Measurements from ENCODE around the gene ZNF75A. TPM values are rescaled to one million over a fixed set of nuclear protein-coding genes. Genes with fewer than 3 reads are reported as not detected.

Gene ZNF75A
- total RNA-seq, 4 donors from 2014 or later: 19.0 to 28.8 (median 27.3) TPM

DNA sequence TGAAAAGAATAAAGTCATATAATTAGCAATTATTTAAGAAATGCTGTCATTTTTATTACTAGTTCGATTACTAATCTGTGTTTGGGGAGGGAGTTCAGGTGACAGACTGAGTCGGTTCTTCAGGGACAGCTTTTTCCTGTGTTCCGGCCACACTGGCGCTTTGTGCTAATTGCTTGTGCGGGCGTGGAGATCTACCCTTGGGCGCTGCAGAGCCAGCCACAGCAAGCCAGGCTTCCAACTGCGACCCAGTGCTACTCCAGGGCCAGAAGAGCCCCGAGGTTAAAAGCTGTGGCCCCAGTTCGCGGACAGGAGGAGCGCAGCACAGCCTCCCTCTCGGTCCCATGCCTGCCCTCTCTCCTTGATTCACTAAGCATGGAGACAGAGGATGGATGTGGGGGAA is 43.9 kb downstream of the ZNF75A start:
- Histone ChIP-seq H3K36me3 (no peaks in the 10 kb centered on the region), H3K9me3 (no peaks in the 10 kb centered on the region), H3K4me1 (no peaks in the 10 kb centered on the region), H3K27ac (no peak overlapping the region), H3K4me3 (no peak overlapping the region), H3K27me3 (no peaks in the 10 kb centered on the region)
- 75 to 76% methylated on average over 6 to 10 of the region's 13 CpGs for WGBS, 2 donors (ENCODE audit: low coverage in 1 of 2)
- TF ChIP-seq POLR2A (IDR thresholded peaks at IDR 0.05) (no peak), EP300 (IDR thresholded peaks at IDR 0.05) (no peak), POLR2AphosphoS5 (IDR thresholded peaks at IDR 0.05) (no peak)
- TF ChIP-seq, protein P1, sequence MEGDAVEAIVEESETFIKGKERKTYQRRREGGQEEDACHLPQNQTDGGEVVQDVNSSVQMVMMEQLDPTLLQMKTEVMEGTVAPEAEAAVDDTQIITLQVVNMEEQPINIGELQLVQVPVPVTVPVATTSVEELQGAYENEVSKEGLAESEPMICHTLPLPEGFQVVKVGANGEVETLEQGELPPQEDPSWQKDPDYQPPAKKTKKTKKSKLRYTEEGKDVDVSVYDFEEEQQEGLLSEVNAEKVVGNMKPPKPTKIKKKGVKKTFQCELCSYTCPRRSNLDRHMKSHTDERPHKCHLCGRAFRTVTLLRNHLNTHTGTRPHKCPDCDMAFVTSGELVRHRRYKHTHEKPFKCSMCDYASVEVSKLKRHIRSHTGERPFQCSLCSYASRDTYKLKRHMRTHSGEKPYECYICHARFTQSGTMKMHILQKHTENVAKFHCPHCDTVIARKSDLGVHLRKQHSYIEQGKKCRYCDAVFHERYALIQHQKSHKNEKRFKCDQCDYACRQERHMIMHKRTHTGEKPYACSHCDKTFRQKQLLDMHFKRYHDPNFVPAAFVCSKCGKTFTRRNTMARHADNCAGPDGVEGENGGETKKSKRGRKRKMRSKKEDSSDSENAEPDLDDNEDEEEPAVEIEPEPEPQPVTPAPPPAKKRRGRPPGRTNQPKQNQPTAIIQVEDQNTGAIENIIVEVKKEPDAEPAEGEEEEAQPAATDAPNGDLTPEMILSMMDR (IDR thresholded peaks at IDR 0.05): no peak
- ATAC-seq: no peak

DNA sequence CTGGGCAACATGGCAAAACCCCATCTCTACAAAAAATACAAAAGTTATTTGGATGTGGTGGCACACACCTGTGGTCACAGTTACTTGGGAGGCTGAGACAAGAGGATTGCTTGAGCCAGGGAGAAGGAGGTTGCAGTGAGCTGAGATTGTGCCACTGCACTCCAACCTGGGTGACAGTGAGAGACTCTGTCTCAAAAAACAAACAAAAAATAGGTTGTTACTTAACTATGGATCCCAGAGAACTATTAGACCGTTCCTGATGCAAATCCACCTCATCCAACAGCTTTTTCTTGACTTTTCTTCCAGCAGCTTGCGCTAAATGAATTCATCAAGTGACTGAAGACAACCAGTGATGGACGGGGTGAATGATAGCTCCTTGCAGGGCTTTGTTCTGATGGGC is 50.3 kb downstream of the ZNF75A start, which contains the start of gene OR2C1:
TSS of gene OR2C1 (plus strand) at position 301 of the 400 bp plus-strand sequence. CDS start at position 353, 52 bp downstream.
- H3K27me3 ChIP-seq: no peaks in the 10 kb centered on the region
- no peaks in the 10 kb centered on the region for H3K4me1 ChIP-seq
- H3K36me3 ChIP-seq: no peaks in the 10 kb centered on the region
- 58 to 67% methylated on average over 2 to 3 of the region's 3 CpGs for WGBS, 2 donors (ENCODE audit: low coverage in 1 of 2)
- no peak within 1 kb of the TSS for H3K4me3 ChIP-seq
- H3K9me3 ChIP-seq: peaks cover 0 to 10% (median 0%) of the 10 kb centered on the region in 3 donors
- ATAC-seq: no peak
- TF ChIP-seq EP300 (IDR thresholded peaks at IDR 0.05) (no peak), POLR2AphosphoS5 (IDR thresholded peaks at IDR 0.05) (no peak), POLR2A (IDR thresholded peaks at IDR 0.05) (no peak)
- TF ChIP-seq, protein P1 (IDR thresholded peaks at IDR 0.05): no peak
- H3K27ac ChIP-seq: no peak within 1 kb of the TSS

DNA sequence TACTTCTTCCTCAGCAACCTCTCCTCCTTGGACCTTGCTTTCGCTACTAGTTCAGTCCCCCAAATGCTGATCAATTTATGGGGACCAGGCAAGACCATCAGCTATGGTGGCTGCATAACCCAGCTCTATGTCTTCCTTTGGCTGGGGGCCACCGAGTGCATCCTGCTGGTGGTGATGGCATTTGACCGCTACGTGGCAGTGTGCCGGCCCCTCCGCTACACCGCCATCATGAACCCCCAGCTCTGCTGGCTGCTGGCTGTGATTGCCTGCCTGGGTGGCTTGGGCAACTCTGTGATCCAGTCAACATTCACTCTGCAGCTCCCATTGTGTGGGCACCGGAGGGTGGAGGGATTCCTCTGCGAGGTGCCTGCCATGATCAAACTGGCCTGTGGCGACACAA is 50.8 kb downstream of the ZNF75A start:
- no peaks in the 10 kb centered on the region for H3K4me1 ChIP-seq
- peaks cover 4% of the 10 kb centered on the region for H3K27me3 ChIP-seq
- no peak for TF ChIP-seq POLR2A (IDR thresholded peaks at IDR 0.05)
- no peak for TF ChIP-seq EP300 (IDR thresholded peaks at IDR 0.05)
- TF ChIP-seq POLR2AphosphoS5 (IDR thresholded peaks at IDR 0.05): no peak
- TF ChIP-seq, protein P1 (IDR thresholded peaks at IDR 0.05): no peak
- no peaks in the 10 kb centered on the region for H3K36me3 ChIP-seq
- no peak overlapping the region for H3K27ac ChIP-seq
- no peak for ATAC-seq
- H3K4me3 ChIP-seq: no peak overlapping the region
- peaks cover 0 to 10% (median 0%) of the 10 kb centered on the region in 3 donors for H3K9me3 ChIP-seq
- WGBS, 2 donors (ENCODE audit: low coverage in 1 of 2): 100% methylated on average over 1 of the region's 10 CpGs; no CpG with 5 or more reads in 1 of the 2 donors

DNA sequence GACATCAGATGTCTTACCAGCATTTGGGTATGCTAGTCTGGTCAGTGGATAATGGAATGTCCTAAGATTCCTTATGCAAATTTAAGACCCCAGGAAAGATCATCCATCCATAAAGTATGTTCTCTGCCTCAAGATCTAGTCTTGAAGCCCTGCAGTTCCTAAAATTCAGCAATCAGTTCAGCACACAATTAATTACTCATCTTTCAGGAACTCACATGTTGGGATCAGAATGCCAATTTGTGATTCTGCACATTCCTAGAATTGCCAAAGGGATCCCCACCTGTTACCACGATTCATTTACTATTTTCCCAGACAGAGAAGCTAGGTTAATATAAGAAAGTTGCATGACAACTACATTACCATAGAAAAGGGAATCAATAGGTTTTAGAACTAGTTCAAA is 53.6 kb downstream of the ZNF75A start:
- Histone ChIP-seq H3K36me3 (no peaks in the 10 kb centered on the region), H3K27ac (no peak overlapping the region), H3K4me1 (no peaks in the 10 kb centered on the region), H3K4me3 (no peak overlapping the region), H3K27me3 (peaks cover 21% of the 10 kb centered on the region), H3K9me3 (peaks cover 0 to 12% (median 0%) of the 10 kb centered on the region in 3 donors)
- 8 to 17% methylated on average over 1 of the region's 1 CpG for WGBS, 2 donors (ENCODE audit: low coverage in 1 of 2)
- TF ChIP-seq, protein P1 (IDR thresholded peaks at IDR 0.05): no peak
- no peak for TF ChIP-seq EP300 (IDR thresholded peaks at IDR 0.05)
- no peak for TF ChIP-seq POLR2AphosphoS5 (IDR thresholded peaks at IDR 0.05)
- no peak for TF ChIP-seq POLR2A (IDR thresholded peaks at IDR 0.05)
- no peak for ATAC-seq

DNA sequence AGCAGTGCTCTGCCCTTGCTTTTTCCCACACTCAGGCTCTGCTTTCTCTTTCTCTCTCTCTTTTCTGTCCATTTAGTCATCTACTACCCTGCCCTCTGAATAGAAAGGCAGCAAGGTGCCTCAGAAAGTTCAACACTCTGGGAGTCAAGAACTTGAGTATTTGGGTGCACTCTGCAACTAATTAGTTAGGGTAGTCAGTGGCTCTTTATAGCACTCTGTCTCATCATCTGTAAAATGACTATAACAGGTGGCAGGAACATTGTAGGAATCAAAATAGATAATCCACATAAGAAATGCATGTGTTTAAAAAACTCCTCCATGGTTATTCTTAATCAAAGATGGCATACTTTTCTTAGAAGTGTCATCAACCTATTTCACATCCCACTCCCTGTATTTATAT is 57.6 kb downstream of the ZNF75A start:
- no peak for TF ChIP-seq EP300 (IDR thresholded peaks at IDR 0.05)
- no peak for TF ChIP-seq POLR2A (IDR thresholded peaks at IDR 0.05)
- no peak for TF ChIP-seq POLR2AphosphoS5 (IDR thresholded peaks at IDR 0.05)
- TF ChIP-seq, protein P1 (IDR thresholded peaks at IDR 0.05): no peak
- Histone ChIP-seq H3K27ac (no peak overlapping the region), H3K9me3 (peaks cover 0 to 17% (median 0%) of the 10 kb centered on the region in 3 donors), H3K27me3 (peaks cover 21% of the 10 kb centered on the region), H3K36me3 (no peaks in the 10 kb centered on the region), H3K4me3 (no peak overlapping the region), H3K4me1 (no peaks in the 10 kb centered on the region)
- no peak for ATAC-seq

Data from gastroesophageal sphincter (tissue), 4 donors.